Measurements from ENCODE around the gene DLGAP1.

Gene DLGAP1

DNA sequence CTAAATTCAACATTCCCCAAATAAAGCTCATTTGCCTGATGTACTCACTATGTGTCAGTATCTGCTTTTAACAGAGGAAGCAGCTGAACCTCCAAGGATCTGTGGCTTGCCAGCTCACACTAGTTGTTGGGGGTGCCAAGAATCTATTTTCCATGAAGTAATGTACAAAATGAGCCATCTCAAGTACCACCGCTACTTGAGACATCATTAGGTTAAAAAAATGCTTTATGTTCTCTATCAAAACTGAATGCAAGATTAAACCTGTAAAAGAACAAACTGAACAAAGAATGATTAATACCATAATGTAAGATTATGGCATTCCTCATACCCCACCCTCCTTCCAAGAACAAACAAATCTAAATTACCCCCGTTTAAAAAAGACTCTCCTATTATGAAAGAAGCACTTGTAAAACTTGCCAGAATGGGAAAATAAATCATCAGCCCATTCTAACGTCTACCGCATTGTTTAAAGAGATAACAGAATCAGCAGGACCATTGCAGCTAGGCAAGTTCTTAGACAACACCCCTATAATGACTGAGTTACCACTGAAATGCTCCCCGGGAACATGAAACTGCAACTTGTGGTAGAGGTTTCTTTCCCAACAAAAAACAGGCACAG lies 471.6 kb downstream of the DLGAP1 start:
- no peak for DNase-seq

DNA sequence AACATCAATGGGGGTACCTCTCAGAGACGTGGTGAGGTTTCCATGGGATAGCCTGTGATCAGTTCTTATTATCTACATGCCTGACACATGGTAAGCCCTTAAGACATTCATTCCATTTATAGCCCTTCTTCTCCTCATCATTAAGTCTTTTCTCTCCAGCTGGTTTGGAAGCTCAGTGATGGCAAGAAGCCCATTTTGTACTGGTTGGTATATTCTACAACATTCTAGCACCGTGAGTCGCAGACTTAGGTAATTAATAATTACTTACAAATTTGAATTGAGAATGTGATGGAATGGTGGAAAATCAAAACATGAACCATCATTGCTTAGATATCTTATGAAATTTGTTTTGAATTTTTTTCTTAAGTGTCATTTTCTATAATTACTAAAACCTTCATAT lies 472.6 kb downstream of the DLGAP1 start:
- DNase-seq, result no peak

GRCh38 chr18:3979024-3979423 lies 476.1 kb downstream of the DLGAP1 start:
- no peak for DNase-seq

- no peak for DNase-seq
These were observed 481.8 kb downstream of the DLGAP1 start for GRCh38 chr18:3973191-3973850.

DNA sequence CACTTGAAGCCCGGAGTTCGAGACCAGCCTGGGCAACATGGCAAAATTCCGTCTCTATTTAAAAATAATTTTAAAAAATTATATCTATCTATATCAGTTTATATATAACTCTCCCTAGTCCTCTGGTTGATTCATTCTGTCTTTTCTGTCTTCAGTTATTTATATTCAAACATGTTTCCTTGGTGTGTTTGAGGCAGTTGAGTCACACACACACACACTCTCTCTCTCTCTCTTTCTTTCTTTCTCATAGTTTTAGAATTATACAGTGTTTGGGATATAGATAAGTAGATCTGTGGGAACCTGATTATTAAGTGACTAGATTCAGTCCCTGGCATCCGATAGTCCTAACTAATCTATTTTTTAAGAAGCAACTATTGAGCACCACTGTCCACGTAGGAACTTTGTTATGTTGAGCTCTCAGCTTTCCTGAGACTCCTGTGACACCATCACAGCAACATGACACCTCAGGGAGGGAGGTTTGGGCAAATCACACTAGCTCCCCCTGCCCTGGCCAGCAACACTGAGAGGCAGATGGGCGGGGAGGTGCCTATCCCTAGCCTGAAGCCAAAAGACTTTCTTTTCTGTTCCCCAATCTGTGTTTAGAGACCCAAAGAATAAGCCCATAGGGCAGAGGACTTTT lies 482.7 kb downstream of the DLGAP1 start:
- DNase-seq, result no peak

DNA sequence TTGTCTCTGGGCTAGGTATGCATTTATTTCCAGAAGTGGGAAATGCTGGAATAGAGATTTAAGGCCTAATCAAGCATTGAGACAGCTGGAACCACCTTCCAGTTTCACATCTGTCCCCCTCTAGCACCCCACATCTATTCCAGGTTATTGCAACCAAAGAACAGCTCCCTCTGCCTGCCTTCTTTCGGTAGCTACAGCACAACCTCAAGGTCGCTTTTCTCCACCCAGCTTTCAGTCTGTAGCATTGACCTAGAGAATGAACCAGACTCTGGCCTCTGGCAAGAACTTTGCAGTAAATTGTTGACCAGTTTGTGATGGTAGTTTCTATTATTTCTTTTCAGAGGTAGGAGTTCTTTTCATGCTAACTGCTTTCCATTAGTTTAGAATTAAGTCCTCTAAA lies 484.2 kb downstream of the DLGAP1 start:
- DNase-seq, result no peak

GRCh38 chr18:3967359-3968180 lies 487.5 kb downstream of the DLGAP1 start:
- DNase-seq, result no peak

DNA sequence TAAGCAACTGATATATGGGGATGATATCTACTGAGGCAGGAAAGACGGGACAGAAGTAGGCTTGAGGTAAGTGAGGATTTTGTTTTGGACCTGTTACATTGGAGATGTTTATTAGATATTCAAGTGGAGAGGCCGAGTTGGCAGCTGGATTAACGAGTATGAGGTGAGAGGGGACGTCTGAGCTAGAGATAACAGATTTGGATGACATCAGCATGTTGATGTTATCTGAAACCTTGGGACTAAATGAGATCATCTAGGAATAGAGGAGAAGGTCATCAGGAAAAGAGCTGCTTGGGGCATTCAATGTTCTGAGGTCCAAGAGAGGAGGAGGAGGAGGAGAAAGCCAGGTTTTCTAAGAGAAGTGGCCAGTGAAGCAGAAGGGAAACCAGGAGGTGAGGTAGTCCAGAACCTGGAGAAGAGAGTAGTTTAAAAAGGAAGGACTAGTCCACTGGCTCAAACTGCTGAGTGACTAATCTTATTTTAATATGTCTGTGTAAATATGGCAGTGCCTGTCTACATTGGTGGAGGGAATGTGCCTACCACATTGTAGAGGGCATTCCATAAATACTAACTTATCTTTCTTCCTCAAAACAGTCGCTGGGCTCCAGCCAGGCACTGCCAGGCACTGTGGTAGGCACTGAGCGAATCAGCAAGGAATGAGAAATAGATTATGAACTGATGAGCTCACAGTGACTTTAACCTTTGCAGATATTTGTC lies 488.3 kb downstream of the DLGAP1 start:
- DNase-seq, result no peak

GRCh38 chr18:3966246-3966641 lies 488.9 kb downstream of the DLGAP1 start:
- DNase-seq, result no peak

DNA sequence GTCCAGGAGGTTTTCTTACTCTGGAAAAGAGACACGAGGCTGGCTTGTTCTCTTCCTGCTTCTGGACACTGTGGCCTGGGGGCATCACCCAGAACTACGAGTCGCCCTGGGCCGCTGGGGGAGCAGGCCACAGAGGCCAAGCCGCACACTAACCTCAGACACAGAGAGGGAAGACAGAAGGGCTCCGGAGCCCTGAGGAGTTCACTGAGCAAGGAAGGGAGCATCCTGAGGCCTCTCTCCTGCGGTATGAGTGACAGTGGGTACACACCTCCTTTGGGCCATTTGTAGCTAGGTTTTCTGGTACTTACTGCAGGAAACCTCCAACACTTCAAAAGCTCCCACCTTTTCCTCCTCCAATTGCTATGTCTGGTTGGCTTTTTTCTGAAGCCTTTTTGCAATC lies 494.1 kb downstream of the DLGAP1 start:
- no peak for DNase-seq

DNA sequence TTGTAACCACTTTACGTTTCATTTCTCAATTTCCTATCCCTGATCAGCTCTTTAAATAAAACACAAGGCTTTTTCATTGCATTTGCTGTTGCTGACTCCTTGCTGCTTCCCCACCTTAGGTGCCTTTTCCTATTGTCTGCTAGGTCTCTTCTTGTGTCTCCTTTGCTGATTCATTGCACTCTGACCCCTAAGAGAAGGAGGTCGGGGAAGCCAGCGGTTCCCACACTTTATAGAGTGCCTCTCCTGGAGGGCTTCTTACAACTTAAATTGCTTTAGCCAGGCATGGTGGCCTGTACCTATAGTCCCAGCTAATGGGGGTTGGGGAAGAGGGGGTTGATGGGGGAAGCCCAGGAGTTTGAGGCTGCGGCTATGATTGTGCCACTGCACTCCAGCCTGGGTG lies 495.0 kb downstream of the DLGAP1 start:
- no peak for DNase-seq

DNA sequence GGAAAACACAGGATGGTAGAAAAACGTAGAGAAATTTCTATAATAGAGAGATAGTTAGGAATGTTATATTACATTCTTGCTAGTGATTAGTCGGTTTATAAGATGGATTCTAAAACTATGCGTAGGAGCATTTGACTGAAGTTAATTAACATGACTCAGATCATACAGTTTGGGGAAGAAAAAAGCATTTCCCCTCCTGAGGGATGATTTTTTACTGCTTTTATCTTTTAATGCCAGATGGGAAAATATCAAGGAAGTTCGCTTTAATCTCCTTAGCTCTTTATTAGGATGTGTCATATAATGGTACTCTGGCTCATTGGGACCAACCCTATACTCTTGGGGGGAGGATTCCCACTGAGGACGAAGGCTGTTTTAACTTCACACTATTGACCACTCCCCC lies 503.1 kb downstream of the DLGAP1 start:
- DNase-seq, result no peak

DNA sequence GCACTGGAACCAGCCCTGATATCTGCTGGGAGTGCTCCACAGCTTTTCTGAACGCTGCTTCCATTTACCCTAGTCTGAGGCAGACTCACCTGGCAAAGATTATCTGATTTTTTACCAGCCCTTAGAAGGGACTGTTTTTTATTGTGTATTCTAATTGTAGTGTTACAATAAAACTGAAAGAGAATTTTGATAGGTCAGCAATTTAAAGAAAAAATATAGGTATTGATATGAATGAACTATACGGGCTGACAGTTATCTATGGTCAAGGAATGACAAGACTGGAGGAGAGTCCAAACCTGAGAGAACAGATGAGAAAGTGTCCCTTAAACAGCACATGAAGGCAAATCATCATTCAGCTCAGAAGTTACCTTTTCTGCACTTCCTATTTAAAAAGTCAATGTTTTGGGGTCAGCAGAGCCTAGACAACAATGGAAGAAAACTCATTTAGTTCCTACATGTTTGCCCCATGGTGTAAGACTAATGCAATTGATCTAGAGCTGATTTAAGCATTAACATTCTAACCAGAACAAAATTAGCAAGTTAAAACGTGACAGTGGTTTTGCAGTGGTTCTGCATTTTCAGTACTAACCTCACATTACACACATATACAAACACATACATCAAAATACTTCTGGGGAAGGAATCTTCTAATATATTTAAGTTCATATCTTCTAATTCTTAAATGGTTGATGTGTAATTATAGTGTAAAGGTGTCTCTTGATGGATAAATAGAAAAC lies 504.3 kb downstream of the DLGAP1 start:
- DNase-seq, result no peak

DNA sequence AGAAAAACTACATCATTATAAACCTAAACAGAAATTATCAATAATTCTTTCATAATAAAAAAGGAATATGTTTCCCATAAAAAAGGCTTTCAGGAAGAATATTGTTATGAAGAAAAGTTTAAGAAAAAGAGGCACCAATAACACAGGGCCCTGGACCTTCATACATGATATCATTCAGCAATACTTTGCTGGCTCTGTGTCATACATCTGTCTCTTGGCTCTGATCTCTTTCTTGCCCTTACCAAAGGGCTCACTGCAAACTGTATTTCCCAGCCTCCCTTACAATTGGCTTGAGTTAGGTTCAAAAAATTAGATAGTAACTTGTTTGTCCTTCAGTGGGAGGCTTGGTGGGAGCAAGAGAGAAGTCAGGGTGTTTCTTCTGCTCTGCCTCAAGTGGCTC lies 506.1 kb downstream of the DLGAP1 start:
- no peak for DNase-seq

- DNase-seq, result no peak
These were observed 507.7 kb downstream of the DLGAP1 start for GRCh38 chr18:3947383-3947782.

DNA sequence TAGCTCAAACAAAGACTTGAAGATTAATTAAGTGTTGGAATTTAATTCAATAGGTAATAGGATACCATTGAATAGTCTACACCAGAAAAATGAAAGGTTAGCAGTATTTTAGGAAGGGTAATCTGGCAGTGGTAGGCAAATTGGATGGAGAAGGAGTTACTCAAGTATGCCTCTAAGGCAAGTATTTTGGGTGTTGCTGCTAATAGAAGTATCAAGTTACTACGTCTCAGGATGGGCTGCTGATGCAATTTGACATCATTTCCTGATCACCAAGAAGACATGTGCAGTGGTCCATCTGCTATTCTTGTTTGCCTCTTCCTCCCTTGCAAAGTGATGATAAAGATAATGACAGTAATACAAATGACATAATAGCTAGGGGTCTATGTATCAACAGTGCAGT lies 519.8 kb downstream of the DLGAP1 start:
- DNase-seq, result no peak

DNA sequence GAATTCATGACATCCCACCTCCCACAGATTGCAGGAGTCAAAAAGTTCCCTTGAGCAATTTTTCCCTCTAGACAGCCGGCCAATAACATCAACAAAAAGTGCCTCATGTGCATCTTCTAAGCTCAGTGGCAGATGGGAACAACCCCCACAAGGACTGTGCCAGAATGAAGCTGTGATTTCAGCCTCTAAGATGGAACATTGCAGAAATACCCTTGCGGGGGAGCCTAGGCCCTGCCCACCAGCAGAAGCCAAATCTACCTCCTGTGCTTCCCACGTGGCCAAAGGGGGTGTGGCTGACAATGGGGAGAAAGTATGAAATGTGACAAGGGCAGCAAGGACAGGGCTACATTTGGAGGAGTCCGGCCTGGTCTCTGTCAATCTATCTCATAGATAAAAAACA lies 522.8 kb downstream of the DLGAP1 start:
- no peak for DNase-seq

GRCh38 chr18:3931542-3932112 lies 523.5 kb downstream of the DLGAP1 start:
- DNase-seq, result no peak

DNA sequence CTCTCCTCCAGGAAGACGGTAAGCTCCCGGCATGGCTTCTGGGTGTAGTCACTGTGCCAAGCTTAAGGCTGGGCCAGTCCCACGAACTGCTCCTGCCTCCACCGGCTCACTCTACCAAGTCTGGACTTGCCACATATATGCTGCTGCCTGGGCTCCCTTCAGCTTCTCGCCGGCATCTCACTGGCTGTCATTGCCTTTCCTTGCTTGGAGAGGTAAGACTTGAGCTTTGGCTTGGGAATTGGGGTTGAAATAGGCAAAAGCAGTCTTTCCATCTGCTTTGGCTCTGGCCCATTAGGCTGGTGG lies 524.1 kb downstream of the DLGAP1 start:
- DNase-seq, result no peak

DNA sequence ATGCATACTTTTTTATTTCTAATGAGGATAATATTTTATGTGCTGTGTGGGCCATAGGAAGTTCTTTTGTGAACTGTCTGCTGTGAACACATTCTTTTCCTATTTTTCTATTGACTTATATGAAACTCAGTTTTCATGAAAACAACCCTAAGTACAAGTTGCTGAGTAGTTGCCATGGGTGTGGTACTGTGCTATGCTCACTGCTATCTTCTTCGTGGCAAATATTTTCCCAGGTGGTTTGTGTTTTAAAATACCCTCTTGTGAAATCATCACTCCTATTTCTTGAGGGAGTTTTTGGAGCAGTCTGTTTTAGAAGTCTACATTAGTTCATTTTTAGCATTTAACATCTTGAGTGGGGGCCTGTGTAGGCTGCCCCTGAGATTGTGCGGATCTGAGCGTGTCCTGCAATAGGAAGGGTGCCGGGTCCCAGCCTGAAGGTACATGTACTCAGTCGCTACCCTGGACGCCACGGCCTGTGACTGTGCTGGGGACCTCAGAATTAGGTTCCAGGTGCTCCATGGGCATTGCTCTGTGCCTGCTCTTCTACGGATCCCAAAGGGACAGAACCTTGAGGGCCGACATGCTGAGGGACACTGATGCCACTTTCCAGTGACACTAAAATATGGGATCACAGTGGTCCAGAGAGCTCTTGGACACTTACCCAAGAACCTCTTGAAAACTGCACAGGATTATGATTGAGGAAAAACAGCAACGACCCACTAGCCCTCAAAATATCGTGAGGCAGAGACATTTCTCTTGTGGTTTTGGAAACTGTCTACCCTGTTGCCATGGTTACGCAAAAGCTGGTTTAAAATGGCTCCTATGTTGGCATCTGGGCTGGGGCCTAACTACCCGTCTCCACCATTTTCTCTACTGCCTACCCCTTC lies 524.7 kb downstream of the DLGAP1 start:
- no peak for DNase-seq

GRCh38 chr18:3924455-3924854 lies 530.7 kb downstream of the DLGAP1 start:
- no peak for DNase-seq

All from NK-92 treated with Interleukin-12 subunit alpha and Interleukin-12 subunit beta, amount 100 ng/mL, for 24 hours (cell line).